Colonic mucosa (tissue), 4 donors: ENCODE results near the gene CD5L. TPM values are rescaled to one million over a fixed set of nuclear protein-coding genes. Genes with fewer than 3 reads are reported as not detected.

Experiments used
- DNase-seq: peaks from one replicate; pipeline ENCODE4 v3.0.0-alpha.2; 2020
- H3K27ac ChIP-seq: fragments of 200-600 bp; one replicate; pipeline ENCODE4 v1.8.0; 2021
- H3K27me3 ChIP-seq: fragments of 200-600 bp; one replicate; pipeline ENCODE4 v1.8.0; 2021
- H3K36me3 ChIP-seq: fragments of 200-600 bp; one replicate; pipeline ENCODE4 v1.8.0; 2021
- H3K4me1 ChIP-seq: fragments of 200-600 bp; one replicate; pipeline ENCODE4 v1.8.0; 2021; ENCODE audit warnings: mild to moderate bottlenecking
- H3K4me3 ChIP-seq: fragments of 200-600 bp; one replicate; pipeline ENCODE4 v1.8.0; 2021
- H3K9ac ChIP-seq, 2 donors: one replicate each; pipeline ENCODE4 v1.7.0; 2013; ENCODE audit warnings: control low read depth in 2 of 2, low read depth in 2 of 2, low read length in 2 of 2
- H3K9me3 ChIP-seq: fragments of 200-600 bp; one replicate; pipeline ENCODE4 v1.8.0; 2021
- intact Hi-C: fragments of 100-400 bp; cut with DNase I; formaldehyde crosslinking; loops from one replicate; pipeline ENCODE4 v1.14.1; 2022
- total RNA-seq, 2 donors: library from RNA; stranded (reverse); fragmentation: NEBNext Ultra II Directional in 1 of 2; extraction: Animal tissue kit (Norgen Biotek cat#: 25700) in 1 of 2; gene quantifications; one replicate each; pipeline ENCODE4 v1.2.1, GENCODE V29; 2021
- TF ChIP-seq, protein P1 (sequence below): fragments of 200-600 bp; IDR thresholded peaks from one replicate; pipeline ENCODE4 v1.8.0; 2022; ENCODE audit warnings: antibody characterized with exemption, mild to moderate bottlenecking
- donor health status: healthy.
- donor health status: DM: no; HTN: no; CAD: no.
- donor health status: DM: no; HTN: no; CAD: no.

The CD5L gene
- total RNA-seq, 2 donors from 2014 or later = not detected

DNA sequence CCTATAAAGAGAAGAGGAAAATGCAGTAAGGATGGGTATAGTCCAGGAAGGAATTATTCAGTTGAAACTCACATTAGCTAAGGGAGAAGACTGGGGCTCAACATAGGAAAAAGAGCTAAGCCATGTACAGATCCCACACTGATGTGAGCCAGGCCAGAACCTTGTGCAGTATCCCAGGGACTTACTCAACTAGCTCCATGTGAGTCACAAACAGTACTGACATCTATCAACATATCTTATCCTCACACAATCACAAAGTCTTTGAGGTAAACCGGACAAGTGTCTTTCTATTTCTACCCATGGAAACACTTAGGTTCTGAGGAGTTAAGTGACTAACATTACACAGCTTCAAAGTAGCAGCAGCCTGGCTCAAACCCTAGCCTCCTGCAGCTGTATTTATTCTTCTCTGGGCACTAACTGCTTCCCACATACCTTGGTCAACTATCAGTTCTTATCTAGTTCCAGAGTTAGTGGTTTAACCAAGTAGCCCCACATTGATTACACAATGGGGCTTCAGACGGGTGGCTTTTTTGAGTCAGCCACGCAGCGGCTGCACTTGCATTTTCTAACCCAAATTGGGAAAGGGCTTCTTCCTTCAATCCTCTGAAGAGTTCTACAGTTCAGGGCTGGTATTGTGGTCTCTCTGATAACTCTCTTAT, 9.5 kb downstream of the CD5L start:
- Histone ChIP-seq H3K36me3 (no peaks in the 10 kb centered on the region), H3K4me3 (no peak overlapping the region), H3K4me1 (no peaks in the 10 kb centered on the region), H3K9me3 (no peaks in the 10 kb centered on the region), H3K9ac (no peak overlapping the region), H3K27ac (no peak overlapping the region), H3K27me3 (no peaks in the 10 kb centered on the region)
- DNase-seq = no peak
- TF ChIP-seq, protein P1, sequence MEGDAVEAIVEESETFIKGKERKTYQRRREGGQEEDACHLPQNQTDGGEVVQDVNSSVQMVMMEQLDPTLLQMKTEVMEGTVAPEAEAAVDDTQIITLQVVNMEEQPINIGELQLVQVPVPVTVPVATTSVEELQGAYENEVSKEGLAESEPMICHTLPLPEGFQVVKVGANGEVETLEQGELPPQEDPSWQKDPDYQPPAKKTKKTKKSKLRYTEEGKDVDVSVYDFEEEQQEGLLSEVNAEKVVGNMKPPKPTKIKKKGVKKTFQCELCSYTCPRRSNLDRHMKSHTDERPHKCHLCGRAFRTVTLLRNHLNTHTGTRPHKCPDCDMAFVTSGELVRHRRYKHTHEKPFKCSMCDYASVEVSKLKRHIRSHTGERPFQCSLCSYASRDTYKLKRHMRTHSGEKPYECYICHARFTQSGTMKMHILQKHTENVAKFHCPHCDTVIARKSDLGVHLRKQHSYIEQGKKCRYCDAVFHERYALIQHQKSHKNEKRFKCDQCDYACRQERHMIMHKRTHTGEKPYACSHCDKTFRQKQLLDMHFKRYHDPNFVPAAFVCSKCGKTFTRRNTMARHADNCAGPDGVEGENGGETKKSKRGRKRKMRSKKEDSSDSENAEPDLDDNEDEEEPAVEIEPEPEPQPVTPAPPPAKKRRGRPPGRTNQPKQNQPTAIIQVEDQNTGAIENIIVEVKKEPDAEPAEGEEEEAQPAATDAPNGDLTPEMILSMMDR = no peak
- intact Hi-C loops = no loop called here

- H3K4me3 ChIP-seq = no peak overlapping the region
- H3K4me1 ChIP-seq = no peaks in the 10 kb centered on the region
- intact Hi-C loops = no loop called here
- no peaks in the 10 kb centered on the region for H3K36me3 ChIP-seq
- no peaks in the 10 kb centered on the region for H3K9me3 ChIP-seq
- DNase-seq = no peak
- no peak overlapping the region for H3K27ac ChIP-seq
- TF ChIP-seq, protein P1 = no peak
- H3K27me3 ChIP-seq = no peaks in the 10 kb centered on the region
- no peak overlapping the region for H3K9ac ChIP-seq
Measured at GRCh38 chr1:157830887-157831286, 10.7 kb downstream of the CD5L start.

DNA sequence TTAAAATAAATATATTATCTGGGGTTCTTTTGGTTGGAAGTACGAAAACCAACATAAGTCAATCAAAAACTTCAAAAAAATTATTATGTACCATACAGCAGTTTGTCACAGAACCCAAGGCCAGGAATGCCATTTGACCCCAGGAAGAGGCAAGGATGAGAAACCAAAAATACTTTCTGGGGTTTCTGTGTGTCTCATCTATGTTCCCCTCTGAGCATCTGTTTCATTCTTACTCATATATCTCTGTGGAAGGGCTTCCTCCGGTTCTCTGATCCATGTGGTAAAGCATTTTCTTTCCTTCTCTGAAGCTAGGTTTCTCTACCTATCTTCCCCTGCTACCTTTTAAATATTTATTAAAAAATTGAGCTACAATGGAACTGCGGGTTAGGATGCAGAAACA, 11.9 kb downstream of the CD5L start:
- Histone ChIP-seq H3K4me1 (no peaks in the 10 kb centered on the region), H3K4me3 (no peak overlapping the region), H3K36me3 (no peaks in the 10 kb centered on the region), H3K9me3 (no peaks in the 10 kb centered on the region), H3K27me3 (no peaks in the 10 kb centered on the region), H3K27ac (no peak overlapping the region), H3K9ac (no peak overlapping the region)
- TF ChIP-seq, protein P1 = no peak
- intact Hi-C loops = no loop called here
- no peak for DNase-seq

- intact Hi-C loops = no loop called here
- H3K27me3 ChIP-seq = no peaks in the 10 kb centered on the region
- H3K27ac ChIP-seq = no peak overlapping the region
- DNase-seq = no peak
- H3K36me3 ChIP-seq = no peaks in the 10 kb centered on the region
- no peak overlapping the region for H3K4me3 ChIP-seq
- no peaks in the 10 kb centered on the region for H3K4me1 ChIP-seq
- no peaks in the 10 kb centered on the region for H3K9me3 ChIP-seq
- H3K9ac ChIP-seq = no peak overlapping the region
- TF ChIP-seq, protein P1 = no peak
Measured at GRCh38 chr1:157829210-157829609, 12.4 kb downstream of the CD5L start.

GRCh38 chr1:157820299-157820698, 21.3 kb downstream of the CD5L start:
- Histone ChIP-seq H3K27me3 (no peaks in the 10 kb centered on the region), H3K9me3 (no peaks in the 10 kb centered on the region), H3K36me3 (no peaks in the 10 kb centered on the region), H3K4me3 (no peak overlapping the region), H3K27ac (no peak overlapping the region), H3K9ac (no peak overlapping the region), H3K4me1 (no peaks in the 10 kb centered on the region)
- TF ChIP-seq, protein P1 = no peak
- intact Hi-C loops = no loop called here
- DNase-seq = no peak
